Mammary epithelial cell (primary cell): ENCODE data around the gene STUB1.

Experiments
- CTCF ChIP-seq, 2 donors: IDR thresholded peaks in 1 of 2; conservative IDR thresholded peaks in 1 of 2; 2 replicates each; pipeline ENCODE4 v1.5.1; 2011 to 2012; ENCODE audit warnings: inconsistent platforms in 2 of 2, low read length in 2 of 2, mild to moderate bottlenecking in 2 of 2, control low read depth in 1 of 2, low read depth in 1 of 2; ENCODE audit not compliant: insufficient read depth in 1 of 2; ENCODE audit errors: extremely low read depth in 1 of 2
- EZH2 ChIP-seq: IDR thresholded peaks from 2 replicates; pipeline ENCODE4 v1.6.1; 2012; ENCODE audit warnings: low read length, inconsistent platforms, borderline replicate concordance

GRCh38 chr16:722835-723633 lies 42.8 kb downstream of the STUB1 start:
- TF ChIP-seq CTCF (conservative IDR thresholded peaks at IDR 0.05 in 1 of 2, IDR thresholded peaks at IDR 0.05 in 1 of 2; ENCODE audit: extremely low read depth in 1 of 2, insufficient read depth in 1 of 2, low read depth in 1 of 2, low read length in 2 of 2) (no peak), EZH2 (no peak)
